ENCODE measurements around the gene C8B. TPM values are rescaled to one million over a fixed set of nuclear protein-coding genes. Genes with fewer than 3 reads are reported as not detected.
A peak's percentile ranks its signal among the peaks of the same experiment; 100 is the strongest.

Gene C8B
- polyA plus RNA-seq, 1 donor, result 0.06 TPM

- no peaks in the 10 kb centered on the region for H3K27me3 ChIP-seq (ENCODE audit: control insufficient read depth, insufficient read depth, low read length)
- H3K4me1 ChIP-seq (ENCODE audit: control insufficient read depth, insufficient read depth, low read length), result no peaks in the 10 kb centered on the region
- DNase-seq, result no peak
- no CpG with 5 or more reads among the region's 1 CpG for WGBS (ENCODE audit: insufficient coverage, low lambda C conversion rate)
- no peak overlapping the region for H3K27ac ChIP-seq (ENCODE audit: low read length)
- H3K9me3 ChIP-seq (ENCODE audit: control insufficient read depth, low read depth, low read length), result no peaks in the 10 kb centered on the region
- H3K4me3 ChIP-seq (ENCODE audit: low read length), result no peak overlapping the region
- no peaks in the 10 kb centered on the region for H3K36me3 ChIP-seq (ENCODE audit: control insufficient read depth, insufficient read depth, low read length)
These were observed 7.2 kb upstream of the C8B start for GRCh38 chr1:56972976-56973375.

GRCh38 chr1:56970280-56970679, 4.5 kb upstream of the C8B start:
- Histone ChIP-seq H3K27ac (ENCODE audit: low read length) (no peak overlapping the region), H3K36me3 (ENCODE audit: control insufficient read depth, insufficient read depth, low read length) (no peaks in the 10 kb centered on the region), H3K27me3 (ENCODE audit: control insufficient read depth, insufficient read depth, low read length) (no peaks in the 10 kb centered on the region), H3K4me3 (ENCODE audit: low read length) (no peak overlapping the region), H3K4me1 (ENCODE audit: control insufficient read depth, insufficient read depth, low read length) (peaks cover 2% of the 10 kb centered on the region), H3K9me3 (ENCODE audit: control insufficient read depth, low read depth, low read length) (no peaks in the 10 kb centered on the region)
- DNase-seq, result no peak
- WGBS (ENCODE audit: insufficient coverage, low lambda C conversion rate), result 100% methylated on average over 1 of the region's 1 CpG

GRCh38 chr1:56968878-56969495, 3.2 kb upstream of the C8B start:
- Histone ChIP-seq H3K4me1 (ENCODE audit: control insufficient read depth, insufficient read depth, low read length) (peaks cover 2% of the 10 kb centered on the region), H3K36me3 (ENCODE audit: control insufficient read depth, insufficient read depth, low read length) (no peaks in the 10 kb centered on the region), H3K27ac (ENCODE audit: low read length) (no peak overlapping the region), H3K9me3 (ENCODE audit: control insufficient read depth, low read depth, low read length) (no peaks in the 10 kb centered on the region), H3K27me3 (ENCODE audit: control insufficient read depth, insufficient read depth, low read length) (no peaks in the 10 kb centered on the region), H3K4me3 (ENCODE audit: low read length) (no peak overlapping the region)
- WGBS (ENCODE audit: insufficient coverage, low lambda C conversion rate), result no CpG with 5 or more reads among the region's 2 CpGs
- no peak for DNase-seq

- Histone ChIP-seq H3K9me3 (ENCODE audit: control insufficient read depth, low read depth, low read length) (no peaks in the 10 kb centered on the region), H3K36me3 (ENCODE audit: control insufficient read depth, insufficient read depth, low read length) (no peaks in the 10 kb centered on the region), H3K4me3 (ENCODE audit: low read length) (no peak overlapping the region), H3K27me3 (ENCODE audit: control insufficient read depth, insufficient read depth, low read length) (no peaks in the 10 kb centered on the region), H3K27ac (ENCODE audit: low read length) (peak overlapping the region; percentile 4), H3K4me1 (ENCODE audit: control insufficient read depth, insufficient read depth, low read length) (peaks cover 2% of the 10 kb centered on the region)
- peak in 1 of 2 donors; percentile 73 for DNase-seq
- WGBS (ENCODE audit: insufficient coverage, low lambda C conversion rate), result no CpG with 5 or more reads among the region's 15 CpGs
These were observed 2.4 kb upstream of the C8B start for GRCh38 chr1:56967900-56968832.

GRCh38 chr1:56967355-56967754, 1.5 kb upstream of the C8B start:
- H3K27me3 ChIP-seq (ENCODE audit: control insufficient read depth, insufficient read depth, low read length), result no peaks in the 10 kb centered on the region

GRCh38 chr1:56966698-56966999, 834 bp upstream of the C8B start:
- Histone ChIP-seq H3K4me1 (ENCODE audit: control insufficient read depth, insufficient read depth, low read length) (peaks cover 2% of the 10 kb centered on the region), H3K27me3 (ENCODE audit: control insufficient read depth, insufficient read depth, low read length) (no peaks in the 10 kb centered on the region), H3K4me3 (ENCODE audit: low read length) (no peak overlapping the region), H3K36me3 (ENCODE audit: control insufficient read depth, insufficient read depth, low read length) (no peaks in the 10 kb centered on the region), H3K9me3 (ENCODE audit: control insufficient read depth, low read depth, low read length) (no peaks in the 10 kb centered on the region), H3K27ac (ENCODE audit: low read length) (no peak overlapping the region)
- no peak for DNase-seq
- WGBS (ENCODE audit: insufficient coverage, low lambda C conversion rate), result 100% methylated on average over 1 of the region's 1 CpG

More at GRCh38 chr1:56967355-56967754, 1.5 kb upstream of the C8B start:
- no peaks in the 10 kb centered on the region for H3K9me3 ChIP-seq (ENCODE audit: control insufficient read depth, low read depth, low read length)
- no peaks in the 10 kb centered on the region for H3K36me3 ChIP-seq (ENCODE audit: control insufficient read depth, insufficient read depth, low read length)
- no CpG with 5 or more reads among the region's 3 CpGs for WGBS (ENCODE audit: insufficient coverage, low lambda C conversion rate)
- H3K4me3 ChIP-seq (ENCODE audit: low read length), result no peak overlapping the region
- H3K4me1 ChIP-seq (ENCODE audit: control insufficient read depth, insufficient read depth, low read length), result peaks cover 2% of the 10 kb centered on the region
- DNase-seq, result no peak
- H3K27ac ChIP-seq (ENCODE audit: low read length), result no peak overlapping the region

GRCh38 chr1:56965191-56965590, 624 bp downstream of the C8B start:
- Histone ChIP-seq H3K27me3 (ENCODE audit: control insufficient read depth, insufficient read depth, low read length) (no peaks in the 10 kb centered on the region), H3K4me3 (ENCODE audit: low read length) (no peak overlapping the region), H3K36me3 (ENCODE audit: control insufficient read depth, insufficient read depth, low read length) (no peaks in the 10 kb centered on the region), H3K27ac (ENCODE audit: low read length) (no peak overlapping the region), H3K4me1 (ENCODE audit: control insufficient read depth, insufficient read depth, low read length) (peaks cover 2% of the 10 kb centered on the region), H3K9me3 (ENCODE audit: control insufficient read depth, low read depth, low read length) (no peaks in the 10 kb centered on the region)
- DNase-seq, result no peak
- 78% methylated on average over 1 of the region's 3 CpGs for WGBS (ENCODE audit: insufficient coverage, low lambda C conversion rate)

GRCh38 chr1:56964349-56965017, 1.3 kb downstream of the C8B start:
- H3K4me3 ChIP-seq (ENCODE audit: low read length), result no peak overlapping the region
- H3K36me3 ChIP-seq (ENCODE audit: control insufficient read depth, insufficient read depth, low read length), result no peaks in the 10 kb centered on the region
- peaks cover 2% of the 10 kb centered on the region for H3K4me1 ChIP-seq (ENCODE audit: control insufficient read depth, insufficient read depth, low read length)
- H3K27ac ChIP-seq (ENCODE audit: low read length), result no peak overlapping the region
- H3K9me3 ChIP-seq (ENCODE audit: control insufficient read depth, low read depth, low read length), result no peaks in the 10 kb centered on the region
- no CpG with 5 or more reads among the region's 9 CpGs for WGBS (ENCODE audit: insufficient coverage, low lambda C conversion rate)
- H3K27me3 ChIP-seq (ENCODE audit: control insufficient read depth, insufficient read depth, low read length), result no peaks in the 10 kb centered on the region
- DNase-seq, result no peak

- Histone ChIP-seq H3K4me1 (ENCODE audit: control insufficient read depth, insufficient read depth, low read length) (peaks cover 2% of the 10 kb centered on the region), H3K27ac (ENCODE audit: low read length) (no peak overlapping the region), H3K4me3 (ENCODE audit: low read length) (no peak overlapping the region), H3K9me3 (ENCODE audit: control insufficient read depth, low read depth, low read length) (no peaks in the 10 kb centered on the region), H3K27me3 (ENCODE audit: control insufficient read depth, insufficient read depth, low read length) (no peaks in the 10 kb centered on the region), H3K36me3 (ENCODE audit: control insufficient read depth, insufficient read depth, low read length) (no peaks in the 10 kb centered on the region)
- 100% methylated on average over 2 of the region's 4 CpGs for WGBS (ENCODE audit: insufficient coverage, low lambda C conversion rate)
- no peak for DNase-seq
These were observed 2.1 kb downstream of the C8B start for GRCh38 chr1:56963667-56964066.

- 100% methylated on average over 2 of the region's 10 CpGs for WGBS (ENCODE audit: insufficient coverage, low lambda C conversion rate)
- H3K4me3 ChIP-seq (ENCODE audit: low read length), result no peak overlapping the region
- H3K27ac ChIP-seq (ENCODE audit: low read length), result no peak overlapping the region
- peaks cover 11% of the 10 kb centered on the region for H3K4me1 ChIP-seq (ENCODE audit: control insufficient read depth, insufficient read depth, low read length)
- DNase-seq, result no peak
- H3K27me3 ChIP-seq (ENCODE audit: control insufficient read depth, insufficient read depth, low read length), result no peaks in the 10 kb centered on the region
- no peaks in the 10 kb centered on the region for H3K9me3 ChIP-seq (ENCODE audit: control insufficient read depth, low read depth, low read length)
- H3K36me3 ChIP-seq (ENCODE audit: control insufficient read depth, insufficient read depth, low read length), result no peaks in the 10 kb centered on the region
These were observed 4.4 kb downstream of the C8B start for GRCh38 chr1:56961426-56961825.
